A549 (cell line): ENCODE results near the gene MTHFD2L. TPM values are rescaled to one million over a fixed set of nuclear protein-coding genes. Genes with fewer than 3 reads are reported as not detected.

Experiments
- ATAC-seq, 2 experiments: fragments of 200-7000 bp in 1 of 2; fragments of >200 bp in 1 of 2; cut with Nextera tagmentation in 1 of 2; cut with Tn5 transposase in 1 of 2; 3 replicates each; pipeline versions ENCODE4 v1.8.0 to v1.9.1; 2018 to 2020; ENCODE audit warnings: mild to moderate bottlenecking in 1 of 2, moderate library complexity in 1 of 2
- CTCF ChIA-PET: fragments of 300-600 bp; sonication (Branson Sonifier 250); formaldehyde crosslinking; extraction: SDS; loops from one replicate; lab custom pipeline; 2021; ENCODE audit warnings: antibody characterized with exemption, inconsistent platforms; lab: Yijun Ruan, JAX
- POLR2A ChIA-PET: fragments of 350-600 bp; formaldehyde crosslinking; extraction: SDS; loops from one replicate; lab custom pipeline; 2021; ENCODE audit warnings: antibody characterized with exemption, inconsistent platforms; lab: Yijun Ruan, JAX
- DNase-seq, 2 experiments: peaks; one replicate each; pipeline versions ENCODE4 v3.0.0 to v3.0.0-alpha.2; 2011 to 2016; ENCODE audit warnings: low read depth in 1 of 2, low spot score in 1 of 2
- FAIRE-seq: peaks from 2 replicates; lab custom pipeline; 2011; peaks lifted over from hg19 to GRCh38; lab: Jason Lieb, UNC
- H3K27ac ChIP-seq, 2 experiments: fragments of >200 bp; sonication (Bioruptor Twin); formaldehyde crosslinking; 3 replicates each; pipeline ENCODE4 v1.5.1; 2016 to 2017
- H3K4me1 ChIP-seq: fragments of >200 bp; sonication (Bioruptor Twin); formaldehyde crosslinking; 3 replicates; pipeline ENCODE4 v1.6.1; 2016
- H3K4me2 ChIP-seq: fragments of >200 bp; sonication (Bioruptor Twin); formaldehyde crosslinking; 3 replicates; pipeline ENCODE4 v1.6.1; 2016
- H3K4me3 ChIP-seq: fragments of >200 bp; sonication (Bioruptor Twin); formaldehyde crosslinking; 3 replicates; pipeline ENCODE4 v1.5.1; 2016
- H3K9me3 ChIP-seq: fragments of >200 bp; sonication (Bioruptor Twin); formaldehyde crosslinking; 3 replicates; pipeline ENCODE4 v1.6.1; 2016
- CHD2 ChIP-seq: fragments of 150-350 bp; IDR thresholded peaks from 2 replicates; pipeline ENCODE4 v1.6.1; 2014; ENCODE audit warnings: low read length; ENCODE audit not compliant: partially characterized antibody
- CHD4 ChIP-seq: fragments of 200-600 bp; sonication (generic); IDR thresholded peaks from 2 replicates; pipeline ENCODE4 v1.6.1; 2016; ENCODE audit warnings: antibody characterized with exemption, mild to moderate bottlenecking, borderline replicate concordance
- EHMT2 ChIP-seq: fragments of 200-600 bp; sonication (generic); IDR thresholded peaks from 2 replicates; pipeline ENCODE4 v1.6.1; 2016; ENCODE audit warnings: antibody characterized with exemption, low read depth, mild to moderate bottlenecking, moderate library complexity
- EP300 ChIP-seq, 2 experiments: fragments of >200 bp; sonication (Bioruptor Twin); formaldehyde crosslinking; IDR thresholded peaks; 2 replicates in 1 of 2; 3 replicates in 1 of 2; pipeline ENCODE4 v1.6.1; 2016 to 2017
- ESRRA ChIP-seq: fragments of 150-350 bp; IDR thresholded peaks from 2 replicates; pipeline ENCODE4 v1.6.1; 2014; ENCODE audit warnings: mild to moderate bottlenecking, low read length, borderline replicate concordance
- FOSB ChIP-seq: fragments of 250-450 bp; sonication (Bioruptor Pico); IDR thresholded peaks from 2 replicates; pipeline ENCODE4 v1.5.0; 2020; ENCODE audit warnings: mild to moderate bottlenecking, moderate library complexity
- HDAC2 ChIP-seq: fragments of 200-600 bp; sonication (generic); IDR thresholded peaks from 2 replicates; pipeline ENCODE4 v1.6.1; 2016
- KDM1A ChIP-seq: fragments of 200-600 bp; sonication (generic); IDR thresholded peaks from 2 replicates; pipeline ENCODE4 v1.6.1; 2016; ENCODE audit warnings: low read depth, mild to moderate bottlenecking
- MAFK ChIP-seq: fragments of 450-650 bp; IDR thresholded peaks from 2 replicates; pipeline ENCODE4 v1.6.1; 2014; ENCODE audit not compliant: partially characterized antibody
- MYC ChIP-seq: IDR thresholded peaks from 2 replicates; pipeline ENCODE4 v1.6.1; 2012; ENCODE audit warnings: mild to moderate bottlenecking, inconsistent platforms, low read length, improper control_type of control experiment, borderline replicate concordance
- NR3C1 ChIP-seq: fragments of >200 bp; sonication (Bioruptor Twin); formaldehyde crosslinking; IDR thresholded peaks from 3 replicates; pipeline ENCODE4 v1.6.1; 2017
- POLR2A ChIP-seq: IDR thresholded peaks from 2 replicates; pipeline ENCODE4 v1.6.1; 2012; ENCODE audit warnings: mild to moderate bottlenecking, low read length
- SMC3 ChIP-seq: fragments of >200 bp; sonication (Bioruptor Twin); formaldehyde crosslinking; IDR thresholded peaks from 3 replicates; pipeline ENCODE4 v1.6.1; 2018; ENCODE audit warnings: inconsistent platforms
- SREBF2 ChIP-seq: fragments of 450-650 bp; IDR thresholded peaks from 2 replicates; pipeline ENCODE4 v1.6.1; 2014; ENCODE audit warnings: mild to moderate bottlenecking, moderate library complexity
- ZSCAN20 ChIP-seq: fragments of 250-450 bp; sonication (Bioruptor Pico); IDR thresholded peaks from 2 replicates; pipeline ENCODE4 v1.8.0; 2022; ENCODE audit warnings: mild to moderate bottlenecking, moderate library complexity
- WGBS: methylation state at CpG from one replicate; pipeline ENCODE4 v1.1.6; 2017; ENCODE audit errors: missing lambda C conversion rate; 5-methylcytosine and 5-hydroxymethylcytosine counted together
- polyA plus RNA-seq, 4 experiments: library from polyadenylated mRNA; depleted of rRNA in 3 of 4; stranded (reverse); fragments of >200 nt; fragmentation: RNase III in 1 of 4; extraction: RNeasy Plus Mini Kit Qiagen cat#74134 plus additional on column Dnase treatment in 1 of 4; gene quantifications; 2 replicates in 3 of 4; 3 replicates in 1 of 4; pipeline ENCODE4 v1.2.3, GENCODE V29; 2011 to 2017
- TF ChIP-seq, protein P1 (sequence below): IDR thresholded peaks from 2 replicates; pipeline ENCODE4 v1.6.1; 2012
- TF ChIP-seq, protein P2 (sequence below): fragments of >200 bp; sonication (Bioruptor Twin); formaldehyde crosslinking; IDR thresholded peaks from 3 replicates; pipeline ENCODE4 v1.6.1; 2016
- TF ChIP-seq, protein P3 (sequence below): fragments of 150-350 bp; IDR thresholded peaks from 2 replicates; pipeline ENCODE4 v1.6.1; 2014; ENCODE audit warnings: low read depth, mild to moderate bottlenecking, low read length
- TF ChIP-seq, protein P4 (sequence below): IDR thresholded peaks from 2 replicates; pipeline ENCODE4 v1.6.1; 2012
- TF ChIP-seq, protein P5 (sequence below): fragments of >200 bp; sonication (Bioruptor Twin); formaldehyde crosslinking; IDR thresholded peaks from 2 replicates; pipeline ENCODE4 v1.6.1; 2016
- TF ChIP-seq, protein P6 (sequence below): IDR thresholded peaks from 2 replicates; pipeline ENCODE4 v1.6.1; 2012; ENCODE audit warnings: low read depth, borderline replicate concordance

The MTHFD2L gene
- polyA plus RNA-seq, 2 of the 4 experiments (the other 2 are of a cell fraction) = 8.5 to 19.3 TPM

DNA sequence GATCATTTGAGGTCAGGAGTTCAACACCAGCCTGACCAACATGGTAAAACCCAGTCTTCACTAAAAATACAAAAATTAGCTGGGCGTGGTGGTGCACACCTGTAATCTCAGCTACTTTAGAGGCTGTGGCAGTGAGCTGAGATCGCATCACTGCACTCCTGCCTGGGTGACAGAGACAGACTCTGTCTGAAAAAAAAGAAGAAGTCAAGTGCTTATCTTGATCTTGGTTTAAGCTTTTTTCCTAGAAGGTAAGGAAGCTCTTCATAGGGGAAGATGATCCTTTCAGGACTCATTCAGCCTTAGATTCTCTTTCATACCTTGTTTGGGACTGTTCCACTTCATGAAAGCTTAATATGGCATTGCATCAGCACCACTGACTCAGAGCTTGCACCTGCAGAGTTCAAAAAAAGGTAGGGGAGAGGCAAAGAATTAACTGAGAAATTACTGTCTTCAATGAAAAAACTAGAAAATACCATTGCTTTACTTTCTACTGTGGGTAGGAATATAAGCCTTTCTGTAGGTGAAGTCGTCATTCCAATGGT is 79.6 kb downstream of the MTHFD2L start:
- Histone ChIP-seq H3K27ac (no peak overlapping the region), H3K9me3 (no peaks in the 10 kb centered on the region), H3K4me3 (no peak overlapping the region)
- ChIA-PET CTCF (interaction anchor here (0.7 kb wide), 1 partner anchor 28 kb away, joined by 3 read pairs; no protein-coding TSS in a partner anchor), POLR2A (no interaction called here)
- DNase-seq = no peak
- TF ChIP-seq FOSB (CRISPR knock-in tag) = no peak
- TF ChIP-seq, protein P1, sequence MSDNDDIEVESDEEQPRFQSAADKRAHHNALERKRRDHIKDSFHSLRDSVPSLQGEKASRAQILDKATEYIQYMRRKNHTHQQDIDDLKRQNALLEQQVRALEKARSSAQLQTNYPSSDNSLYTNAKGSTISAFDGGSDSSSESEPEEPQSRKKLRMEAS = no peak
- no peak for TF ChIP-seq ZSCAN20 (CRISPR knock-in tag)
- TF ChIP-seq EP300 (IDR thresholded peaks at IDR 0.05) = no peak
- TF ChIP-seq CHD2 = no peak
- TF ChIP-seq MAFK = no peak
- TF ChIP-seq NR3C1 = no peak
- no peak for TF ChIP-seq EHMT2
- TF ChIP-seq ESRRA = no peak
- TF ChIP-seq, protein P2, sequence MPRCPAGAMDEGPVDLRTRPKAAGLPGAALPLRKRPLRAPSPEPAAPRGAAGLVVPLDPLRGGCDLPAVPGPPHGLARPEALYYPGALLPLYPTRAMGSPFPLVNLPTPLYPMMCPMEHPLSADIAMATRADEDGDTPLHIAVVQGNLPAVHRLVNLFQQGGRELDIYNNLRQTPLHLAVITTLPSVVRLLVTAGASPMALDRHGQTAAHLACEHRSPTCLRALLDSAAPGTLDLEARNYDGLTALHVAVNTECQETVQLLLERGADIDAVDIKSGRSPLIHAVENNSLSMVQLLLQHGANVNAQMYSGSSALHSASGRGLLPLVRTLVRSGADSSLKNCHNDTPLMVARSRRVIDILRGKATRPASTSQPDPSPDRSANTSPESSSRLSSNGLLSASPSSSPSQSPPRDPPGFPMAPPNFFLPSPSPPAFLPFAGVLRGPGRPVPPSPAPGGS = no peak
- TF ChIP-seq, all 56 proteins: peak for 0
- FAIRE-seq = no peak
- no peak for ATAC-seq
- Histone ChIP-seq H3K4me2 (no peak overlapping the region), H3K4me1 (peaks cover under 1% of the 10 kb centered on the region; the same call in 1 of the 3 replicates)
- WGBS = 80% methylated on average over 3 of the region's 3 CpGs

DNA sequence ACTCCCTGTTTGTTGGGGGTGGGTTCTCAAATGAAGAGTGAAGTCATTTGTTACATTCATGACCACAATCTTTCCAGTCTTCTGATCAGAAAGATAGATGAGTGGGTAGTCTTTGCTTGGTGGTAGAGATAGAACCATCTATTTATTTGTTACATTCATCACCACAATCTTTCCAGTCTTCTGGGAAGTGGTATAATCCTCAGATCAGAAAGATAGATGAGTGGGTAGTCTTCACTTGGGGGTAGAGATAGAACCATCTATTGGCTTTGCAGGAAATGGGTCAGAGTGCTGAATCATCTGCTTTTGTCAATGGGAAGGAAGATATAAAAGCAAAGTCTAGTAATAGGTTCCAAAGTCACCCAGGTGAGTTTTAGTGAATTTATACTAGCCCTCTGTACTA is 86.1 kb downstream of the MTHFD2L start:
- no peak for DNase-seq
- no peak for FAIRE-seq
- ChIA-PET CTCF (no interaction called here), POLR2A (no interaction called here)
- Histone ChIP-seq H3K4me3 (no peak overlapping the region), H3K9me3 (no peaks in the 10 kb centered on the region), H3K4me1 (no peaks in the 10 kb centered on the region), H3K4me2 (no peak overlapping the region), H3K27ac (no peak overlapping the region)
- no peak for ATAC-seq
- TF ChIP-seq ZSCAN20 (CRISPR knock-in tag) (no peak), SMC3 (no peak), ESRRA (no peak), HDAC2 (no peak), MYC (no peak), CHD4 (no peak), POLR2A (no peak), SREBF2 (no peak), KDM1A (no peak), EP300 (IDR thresholded peaks at IDR 0.05) (no peak)
- TF ChIP-seq, protein P3, sequence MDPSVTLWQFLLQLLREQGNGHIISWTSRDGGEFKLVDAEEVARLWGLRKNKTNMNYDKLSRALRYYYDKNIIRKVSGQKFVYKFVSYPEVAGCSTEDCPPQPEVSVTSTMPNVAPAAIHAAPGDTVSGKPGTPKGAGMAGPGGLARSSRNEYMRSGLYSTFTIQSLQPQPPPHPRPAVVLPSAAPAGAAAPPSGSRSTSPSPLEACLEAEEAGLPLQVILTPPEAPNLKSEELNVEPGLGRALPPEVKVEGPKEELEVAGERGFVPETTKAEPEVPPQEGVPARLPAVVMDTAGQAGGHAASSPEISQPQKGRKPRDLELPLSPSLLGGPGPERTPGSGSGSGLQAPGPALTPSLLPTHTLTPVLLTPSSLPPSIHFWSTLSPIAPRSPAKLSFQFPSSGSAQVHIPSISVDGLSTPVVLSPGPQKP = no peak
- TF ChIP-seq, protein P4, sequence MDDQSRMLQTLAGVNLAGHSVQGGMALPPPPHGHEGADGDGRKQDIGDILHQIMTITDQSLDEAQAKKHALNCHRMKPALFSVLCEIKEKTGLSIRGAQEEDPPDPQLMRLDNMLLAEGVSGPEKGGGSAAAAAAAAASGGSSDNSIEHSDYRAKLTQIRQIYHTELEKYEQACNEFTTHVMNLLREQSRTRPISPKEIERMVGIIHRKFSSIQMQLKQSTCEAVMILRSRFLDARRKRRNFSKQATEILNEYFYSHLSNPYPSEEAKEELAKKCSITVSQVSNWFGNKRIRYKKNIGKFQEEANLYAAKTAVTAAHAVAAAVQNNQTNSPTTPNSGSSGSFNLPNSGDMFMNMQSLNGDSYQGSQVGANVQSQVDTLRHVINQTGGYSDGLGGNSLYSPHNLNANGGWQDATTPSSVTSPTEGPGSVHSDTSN = no peak
- TF ChIP-seq, protein P5, sequence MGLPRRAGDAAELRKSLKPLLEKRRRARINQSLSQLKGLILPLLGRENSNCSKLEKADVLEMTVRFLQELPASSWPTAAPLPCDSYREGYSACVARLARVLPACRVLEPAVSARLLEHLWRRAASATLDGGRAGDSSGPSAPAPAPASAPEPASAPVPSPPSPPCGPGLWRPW = no peak
- TF ChIP-seq, protein P6, sequence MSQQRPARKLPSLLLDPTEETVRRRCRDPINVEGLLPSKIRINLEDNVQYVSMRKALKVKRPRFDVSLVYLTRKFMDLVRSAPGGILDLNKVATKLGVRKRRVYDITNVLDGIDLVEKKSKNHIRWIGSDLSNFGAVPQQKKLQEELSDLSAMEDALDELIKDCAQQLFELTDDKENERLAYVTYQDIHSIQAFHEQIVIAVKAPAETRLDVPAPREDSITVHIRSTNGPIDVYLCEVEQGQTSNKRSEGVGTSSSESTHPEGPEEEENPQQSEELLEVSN = no peak
